Lower leg skin (tissue), 4 donors: ENCODE data around the gene RALGAPB. TPM values are rescaled to one million over a fixed set of nuclear protein-coding genes. Genes with fewer than 3 reads are reported as not detected.
A peak's percentile ranks its signal among the peaks of the same experiment; 100 is the strongest.

ENCODE experiments used
- DNase-seq, 2 donors: peaks; one replicate each; pipeline ENCODE4 v3.0.0-alpha.2; 2019; ENCODE audit warnings: low spot score in 2 of 2
- H3K4me3 ChIP-seq: fragments of 200-600 bp; sonication (generic); 2 replicates; pipeline ENCODE4 v1.5.1; 2017; ENCODE audit warnings: mild to moderate bottlenecking, low read depth; ENCODE audit not compliant: poor library complexity, severe bottlenecking
- CTCF ChIP-seq, 3 donors: fragments of 450-650 bp; IDR thresholded peaks; one replicate each; pipeline ENCODE4 v1.5.1; 2016; ENCODE audit warnings: antibody characterized with exemption in 3 of 3, mild to moderate bottlenecking in 3 of 3, moderate library complexity in 2 of 3
- POLR2A ChIP-seq, 2 donors: fragments of 450-650 bp; IDR thresholded peaks; one replicate each; pipeline ENCODE4 v1.6.1; 2016 to 2017; ENCODE audit warnings: antibody characterized with exemption in 2 of 2, mild to moderate bottlenecking in 1 of 2, moderate library complexity in 1 of 2
- WGBS, 2 donors: methylation state at CpG; one replicate each; pipeline ENCODE4 v1.1.5; 2018; 5-methylcytosine and 5-hydroxymethylcytosine counted together
- intact Hi-C: fragments of 100-400 bp; cut with DNase I; formaldehyde crosslinking; loops from one replicate; pipeline ENCODE4 v1.15.0; 2023; ENCODE audit warnings: low total_unique reads
- total RNA-seq, 4 donors: library from RNA; depleted of rRNA; stranded (reverse); fragments of >200 nt; gene quantifications; one replicate each; pipeline ENCODE4 v1.1.0, GENCODE V29; 2016

The RALGAPB gene
- total RNA-seq, 4 donors from 2014 or later: 35.3 to 51.0 (median 41.5) TPM

- intact Hi-C loops: no loop called here
- H3K4me3 ChIP-seq: no peak overlapping the region
- 78 to 89% methylated on average over 3 of the region's 3 CpGs for WGBS, 2 donors
- TF ChIP-seq POLR2A (IDR thresholded peaks at IDR 0.05) (no peak), CTCF (IDR thresholded peaks at IDR 0.05) (no peak)
- DNase-seq: no peak
Observed at GRCh38 chr20:38449046-38449445, 23.6 kb upstream of the RALGAPB start.

- no peak for DNase-seq
- WGBS, 2 donors: 75 to 79% methylated on average over 7 of the region's 7 CpGs
- intact Hi-C loops: no loop called here
- no peak overlapping the region for H3K4me3 ChIP-seq
- no peak for TF ChIP-seq CTCF (IDR thresholded peaks at IDR 0.05)
- no peak for TF ChIP-seq POLR2A (IDR thresholded peaks at IDR 0.05)
Observed at GRCh38 chr20:38450412-38450975, 22.1 kb upstream of the RALGAPB start.

GRCh38 chr20:38452880-38453624 is 19.6 kb upstream of the RALGAPB start:
- no peak overlapping the region for H3K4me3 ChIP-seq
- TF ChIP-seq POLR2A (IDR thresholded peaks at IDR 0.05) (no peak), CTCF (IDR thresholded peaks at IDR 0.05) (no peak)
- WGBS, 2 donors: 84 to 88% methylated on average over 19 of the region's 19 CpGs
- DNase-seq: no peak
- intact Hi-C loops: no loop called here

- H3K4me3 ChIP-seq: no peak overlapping the region
- DNase-seq: peak in 1 of 2 donors; percentile 9
- WGBS, 2 donors: 85 to 88% methylated on average over 2 of the region's 2 CpGs
- intact Hi-C loops: no loop called here
- no peak for TF ChIP-seq POLR2A (IDR thresholded peaks at IDR 0.05)
- TF ChIP-seq CTCF (IDR thresholded peaks at IDR 0.05): no peak
Observed at GRCh38 chr20:38453941-38454340, 18.7 kb upstream of the RALGAPB start.

- intact Hi-C loops: no loop called here
- WGBS, 2 donors: 89 to 96% methylated on average over 13 of the region's 13 CpGs
- H3K4me3 ChIP-seq: no peak overlapping the region
- TF ChIP-seq POLR2A (IDR thresholded peaks at IDR 0.05) (no peak), CTCF (IDR thresholded peaks at IDR 0.05) (no peak)
- DNase-seq: peak in 1 of 2 donors; percentile 72
Observed at GRCh38 chr20:38454556-38455473, 17.8 kb upstream of the RALGAPB start.
